ENCODE data around the gene KRTAP8-1. TPM values are rescaled to one million over a fixed set of nuclear protein-coding genes. Genes with fewer than 3 reads are reported as not detected.

Gene KRTAP8-1
- not detected for total RNA-seq
- not detected for polyA plus RNA-seq (2013, experiment 1 of 2)
- polyA plus RNA-seq (2013, experiment 2 of 2), result not detected
- total RNA-seq, result 0 to 0.05 (median 0) reads per million in 172 experiments

DNA sequence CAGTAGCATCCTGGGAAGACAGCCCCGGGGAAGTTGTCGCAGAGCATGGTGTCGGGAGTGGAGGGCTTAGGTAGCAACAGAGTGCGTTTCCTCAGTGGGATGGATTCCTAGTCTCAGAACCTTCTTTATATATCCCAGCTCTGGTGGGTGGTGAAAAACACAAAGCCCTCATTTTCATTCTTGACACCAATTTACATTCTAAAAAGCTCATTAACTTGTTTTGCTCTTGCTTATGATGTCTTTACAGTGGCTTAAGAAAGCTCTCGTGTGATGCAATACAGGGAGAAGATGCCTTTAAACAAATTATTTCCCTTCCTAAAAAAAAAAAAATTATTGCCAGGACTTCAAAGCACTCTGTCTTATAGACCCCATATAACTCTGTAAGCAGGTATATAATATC is at the start of gene KRTAP8-1:
Gene KRTAP8-1 (minus strand): TSS at position 101 of the 400 bp plus-strand sequence. CDS start 54 bp downstream, at position 47.
- CTCF ChIA-PET, result no interaction called here
- H3K9me3 ChIP-seq (ENCODE audit: control insufficient read depth in 1 of 2, insufficient read depth in 1 of 2, low read length in 2 of 2), result no peaks in the 10 kb centered on the region
- H3K36me3 Mint-ChIP-seq (ENCODE audit: low read depth), result no peaks in the 10 kb centered on the region

DNA sequence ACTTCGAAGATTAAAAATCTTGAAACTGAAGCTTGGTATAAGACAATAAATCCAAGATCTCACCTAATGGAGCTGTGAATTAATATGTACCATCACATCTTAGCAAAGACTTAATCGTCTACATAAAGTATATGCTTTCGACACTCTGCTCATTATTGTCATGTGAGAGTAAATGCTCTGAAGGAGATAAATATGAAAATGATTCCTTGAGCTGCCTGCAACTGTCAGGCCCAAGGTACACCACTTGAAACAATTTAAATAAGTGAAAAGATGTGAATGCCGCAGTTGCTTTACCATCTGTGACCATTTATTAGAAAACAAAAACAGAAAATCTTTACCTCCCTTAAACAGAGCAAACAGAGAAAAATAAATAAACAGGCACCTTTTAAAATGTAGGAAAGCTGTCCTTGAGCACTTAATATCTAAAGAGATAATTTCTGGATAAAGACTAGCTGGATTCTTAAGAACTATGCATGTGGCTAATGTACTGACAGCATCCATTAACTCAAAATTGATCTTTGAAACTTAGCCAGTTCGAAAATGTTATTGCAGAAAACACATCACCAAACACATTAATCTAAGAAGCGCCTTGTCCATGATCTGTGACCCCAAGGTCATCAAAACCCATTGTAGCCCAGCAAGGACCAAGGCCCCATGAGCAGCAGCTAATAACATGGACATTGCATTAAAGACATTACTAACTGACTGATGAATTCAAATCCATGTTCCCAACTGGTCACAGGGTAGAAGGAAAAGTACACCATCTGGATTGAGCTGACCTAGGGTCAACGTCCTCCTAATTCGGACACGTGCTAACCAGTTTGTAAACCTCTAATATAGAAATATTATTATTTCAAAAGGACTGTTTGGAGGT is 34.8 kb upstream of the KRTAP8-1 start:
- no peak overlapping the region for H3K4me3 ChIP-seq (ENCODE audit: low read length)
- ATAC-seq (ENCODE audit: poor library complexity) (no peak), DNase-seq (no peak)
- H3K27me3 ChIP-seq (ENCODE audit: control insufficient read depth in 1 of 2, insufficient read depth in 2 of 2, low read length in 2 of 2), result no peaks in the 10 kb centered on the region
- Mint-ChIP-seq H3K36me3 (ENCODE audit: low read depth) (no peaks in the 10 kb centered on the region), H3K4me1 (ENCODE audit: low read depth) (no peaks in the 10 kb centered on the region), H3K27ac (no peak overlapping the region), H3K4me3 (no peak overlapping the region), H3K9me3 (no peaks in the 10 kb centered on the region), H3K27me3 (peaks cover 14% of the 10 kb centered on the region)
- H3K36me3 ChIP-seq (ENCODE audit: insufficient read depth, low read length), result no peaks in the 10 kb centered on the region
- intact Hi-C loops (cut with DNase I, micrococcal nuclease), result no loop called here
- no peak overlapping the region for H3K27ac ChIP-seq (ENCODE audit: low read depth in 1 of 2, low read length in 2 of 2)
- H3K9me3 ChIP-seq (ENCODE audit: control insufficient read depth in 1 of 2, insufficient read depth in 1 of 2, low read length in 2 of 2), result peaks cover 0 to 7% of the 10 kb centered on the region in 2 experiments
- no peaks in the 10 kb centered on the region for H3K4me1 ChIP-seq (ENCODE audit: insufficient read depth, low read length)
- ChIA-PET CTCF (no interaction called here), POLR2A (no interaction called here)
- TF ChIP-seq CTCF (IDR thresholded peaks at IDR 0.05), result no peak

More for the DNA sequence above, at the start of gene KRTAP8-1:
- H3K9me3 Mint-ChIP-seq, result no peaks in the 10 kb centered on the region
- ATAC-seq (ENCODE audit: poor library complexity) (no peak), DNase-seq (no peak)
- no peaks in the 10 kb centered on the region for H3K36me3 ChIP-seq (ENCODE audit: insufficient read depth, low read length)
- peaks cover 28% of the 10 kb centered on the region for H3K27me3 Mint-ChIP-seq
- POLR2A ChIA-PET, result no interaction called here
- peaks cover 6 to 10% of the 10 kb centered on the region in 2 experiments for H3K27me3 ChIP-seq (ENCODE audit: control insufficient read depth in 1 of 2, insufficient read depth in 2 of 2, low read length in 2 of 2)
- no peaks in the 10 kb centered on the region for H3K4me1 ChIP-seq (ENCODE audit: insufficient read depth, low read length)
- no peak for TF ChIP-seq CTCF (IDR thresholded peaks at IDR 0.05)
- intact Hi-C loops (cut with DNase I, micrococcal nuclease), result no loop called here
- H3K27ac ChIP-seq (ENCODE audit: low read depth in 1 of 2, low read length in 2 of 2), result no peak within 1 kb of the TSS
- no peak within 1 kb of the TSS for H3K4me3 Mint-ChIP-seq
- no peaks in the 10 kb centered on the region for H3K4me1 Mint-ChIP-seq (ENCODE audit: low read depth)
- H3K4me3 ChIP-seq (ENCODE audit: low read length), result no peak within 1 kb of the TSS
- H3K27ac Mint-ChIP-seq, result no peak within 1 kb of the TSS

DNA sequence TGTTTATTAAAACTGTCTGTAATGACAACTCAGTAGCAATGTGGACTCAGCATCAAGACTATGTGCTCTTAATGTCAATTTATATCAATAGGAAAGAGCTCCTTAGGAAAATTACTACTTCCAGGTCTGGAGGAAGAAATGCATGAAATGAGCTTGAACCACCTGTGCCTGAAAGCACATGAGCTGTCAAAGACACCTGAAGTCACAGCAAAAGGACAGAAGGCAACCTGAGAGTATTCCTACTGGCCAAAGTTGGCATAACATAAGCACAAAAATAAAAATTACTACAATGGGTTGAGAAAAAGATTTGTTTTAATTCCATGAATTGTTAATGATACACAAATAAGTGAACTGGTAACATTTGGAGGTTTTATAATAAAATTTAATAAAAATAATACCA is 29.9 kb upstream of the KRTAP8-1 start:
- TF ChIP-seq CTCF (IDR thresholded peaks at IDR 0.05), result no peak
- H3K27me3 Mint-ChIP-seq, result peaks cover 27% of the 10 kb centered on the region
- Histone ChIP-seq H3K4me3 (ENCODE audit: low read length) (no peak overlapping the region), H3K9me3 (ENCODE audit: control insufficient read depth in 1 of 2, insufficient read depth in 1 of 2, low read length in 2 of 2) (no peaks in the 10 kb centered on the region), H3K36me3 (ENCODE audit: insufficient read depth, low read length) (no peaks in the 10 kb centered on the region), H3K4me1 (ENCODE audit: insufficient read depth, low read length) (no peaks in the 10 kb centered on the region), H3K27ac (ENCODE audit: low read depth in 1 of 2, low read length in 2 of 2) (no peak overlapping the region), H3K27me3 (ENCODE audit: control insufficient read depth in 1 of 2, insufficient read depth in 2 of 2, low read length in 2 of 2) (peaks cover 0 to 4% of the 10 kb centered on the region in 2 experiments)
- H3K9me3 Mint-ChIP-seq, result no peaks in the 10 kb centered on the region
- no peak overlapping the region for H3K27ac Mint-ChIP-seq
- no peaks in the 10 kb centered on the region for H3K4me1 Mint-ChIP-seq (ENCODE audit: low read depth)
- POLR2A ChIA-PET, result no interaction called here
- intact Hi-C loops (cut with DNase I, micrococcal nuclease), result no loop called here
- CTCF ChIA-PET, result no interaction called here
- DNase-seq (no peak), ATAC-seq (ENCODE audit: poor library complexity) (no peak)
- H3K36me3 Mint-ChIP-seq (ENCODE audit: low read depth), result no peaks in the 10 kb centered on the region
- no peak overlapping the region for H3K4me3 Mint-ChIP-seq
